NCI-H2029 (cell line): ENCODE data around the gene LRMDA.

ENCODE experiments used
- DNase-seq: peaks from one replicate; lab custom pipeline; 2025; lab: John Stamatoyannopoulos, UW

The LRMDA gene

GRCh38 chr10:75449382-75450074 is 18.1 kb downstream of the LRMDA start:
- DNase-seq: no peak

- DNase-seq: no peak
Measured at GRCh38 chr10:75450075-75450445, 18.6 kb downstream of the LRMDA start.

- no peak for DNase-seq
Measured at GRCh38 chr10:75450644-75451640, 19.5 kb downstream of the LRMDA start.

GRCh38 chr10:75451831-75452230 is 20.4 kb downstream of the LRMDA start:
- DNase-seq: no peak

- no peak for DNase-seq
Measured at GRCh38 chr10:75452997-75453396, 21.6 kb downstream of the LRMDA start.

GRCh38 chr10:75456122-75456521 is 24.7 kb downstream of the LRMDA start:
- no peak for DNase-seq

- DNase-seq: no peak
Measured at GRCh38 chr10:75460059-75460458, 28.6 kb downstream of the LRMDA start.

GRCh38 chr10:75461672-75462649 is 30.5 kb downstream of the LRMDA start:
- DNase-seq: no peak

GRCh38 chr10:75462865-75463264 is 31.4 kb downstream of the LRMDA start:
- no peak for DNase-seq

GRCh38 chr10:75464478-75465449 is 33.3 kb downstream of the LRMDA start:
- no peak for DNase-seq

- no peak for DNase-seq
Measured at GRCh38 chr10:75465450-75465827, 34.0 kb downstream of the LRMDA start.

- DNase-seq: no peak
Measured at GRCh38 chr10:75466001-75466400, 34.6 kb downstream of the LRMDA start.

GRCh38 chr10:75466886-75467285 is 35.5 kb downstream of the LRMDA start:
- DNase-seq: no peak

GRCh38 chr10:75468612-75469005 is 37.2 kb downstream of the LRMDA start:
- no peak for DNase-seq

- DNase-seq: no peak
Measured at GRCh38 chr10:75469006-75469616, 37.7 kb downstream of the LRMDA start.

- no peak for DNase-seq
Measured at GRCh38 chr10:75470901-75471300, 39.5 kb downstream of the LRMDA start.

GRCh38 chr10:75472685-75473084 is 41.3 kb downstream of the LRMDA start:
- no peak for DNase-seq

- DNase-seq: no peak
Measured at GRCh38 chr10:75474106-75474505, 42.7 kb downstream of the LRMDA start.

GRCh38 chr10:75475460-75476182 is 44.2 kb downstream of the LRMDA start:
- DNase-seq: no peak

- DNase-seq: no peak
Measured at GRCh38 chr10:75476569-75476968, 45.1 kb downstream of the LRMDA start.
